IMR-90 (cell line): ENCODE results near the gene CARS2. TPM values are rescaled to one million over a fixed set of nuclear protein-coding genes. Genes with fewer than 3 reads are reported as not detected.

Source experiments
- ATAC-seq: fragments of 200-7000 bp; cut with Tn5 transposase; 2 replicates; pipeline ENCODE4 v1.9.1; 2020; ENCODE audit warnings: low read depth, mild to moderate bottlenecking, moderate library complexity
- BruUV-seq: library from RNA; stranded (reverse); fragments of 400-500 nt; replicated peaks from 2 replicates; lab custom pipeline; 2021; lab: Mats Ljungman, UMichigan
- CTCF ChIA-PET: fragments of 300-600 bp; formaldehyde crosslinking; extraction: SDS; loops from one replicate; lab custom pipeline; 2021; ENCODE audit warnings: antibody characterized with exemption; lab: Yijun Ruan, JAX
- POLR2A ChIA-PET: fragments of 300-600 bp; sonication (Branson Sonifier 250); formaldehyde crosslinking; loops from one replicate; lab custom pipeline; 2022; ENCODE audit warnings: antibody characterized with exemption; ENCODE audit not compliant: unreplicated experiment; lab: Charles Lee
- DNase-seq: peaks from one replicate; pipeline ENCODE4 v3.0.0; 2013
- H2AFZ ChIP-seq: replicated peaks from 2 replicates; pipeline ENCODE3; 2013; ENCODE audit warnings: low read length, mild to moderate bottlenecking; ENCODE audit not compliant: poor library complexity
- H2AK5ac ChIP-seq: 2 replicates; pipeline ENCODE4 v1.6.1; 2013; ENCODE audit warnings: low read depth, low read length, inconsistent platforms
- H2AK9ac ChIP-seq: replicated peaks from 2 replicates; pipeline ENCODE3; 2013; ENCODE audit warnings: mild to moderate bottlenecking, low read depth, low read length, moderate library complexity; ENCODE audit not compliant: poor library complexity
- H2BK120ac ChIP-seq: 2 replicates; pipeline ENCODE4 v1.6.1; 2013; ENCODE audit warnings: low read depth, low read length, inconsistent platforms
- H2BK15ac ChIP-seq: 3 replicates; pipeline ENCODE4 v1.6.1; 2013; ENCODE audit warnings: low read depth, low read length, inconsistent platforms
- H2BK20ac ChIP-seq: 2 replicates; pipeline ENCODE4 v1.6.1; 2013; ENCODE audit warnings: low read depth, mild to moderate bottlenecking, inconsistent platforms, low read length, moderate library complexity
- H2BK5ac ChIP-seq: 2 replicates; pipeline ENCODE4 v1.6.1; 2013; ENCODE audit warnings: mild to moderate bottlenecking, low read depth, low read length, inconsistent platforms; ENCODE audit not compliant: poor library complexity, severe bottlenecking
- H3K14ac ChIP-seq: replicated peaks from 2 replicates; pipeline ENCODE4 v1.6.1; 2013; ENCODE audit warnings: low read depth, low read length, inconsistent platforms
- H3K18ac ChIP-seq: 2 replicates; pipeline ENCODE4 v1.6.1; 2013; ENCODE audit warnings: low read depth, low read length, control low read depth
- H3K23ac ChIP-seq: 2 replicates; pipeline ENCODE4 v1.6.1; 2013; ENCODE audit warnings: low read depth, low read length, inconsistent platforms
- H3K27ac ChIP-seq: 2 replicates; pipeline ENCODE4 v1.5.1; 2013; ENCODE audit warnings: mild to moderate bottlenecking, control low read depth, low read length; ENCODE audit not compliant: insufficient read depth
- H3K27me3 ChIP-seq: 2 replicates; pipeline ENCODE4 v1.6.1; 2013; ENCODE audit warnings: low read length; ENCODE audit not compliant: control insufficient read depth, insufficient read depth
- H3K36me3 ChIP-seq: 2 replicates; pipeline ENCODE4 v1.6.1; 2013; ENCODE audit warnings: low read length, mixed read lengths; ENCODE audit not compliant: control insufficient read depth, insufficient read depth
- H3K4ac ChIP-seq: 2 replicates; pipeline ENCODE4 v1.6.1; 2013; ENCODE audit warnings: low read depth, low read length, inconsistent platforms
- H3K4me1 ChIP-seq: 2 replicates; pipeline ENCODE4 v1.6.1; 2013; ENCODE audit warnings: low read length, mixed read lengths; ENCODE audit not compliant: control insufficient read depth, insufficient read depth
- H3K4me2 ChIP-seq: 2 replicates; pipeline ENCODE4 v1.6.1; 2013; ENCODE audit warnings: low read depth, mild to moderate bottlenecking, control low read depth, low read length, moderate library complexity
- H3K4me3 ChIP-seq: 2 replicates; pipeline ENCODE4 v1.5.1; 2013; ENCODE audit warnings: low read depth, mild to moderate bottlenecking, control low read depth, low read length, moderate library complexity; ENCODE audit not compliant: insufficient read depth
- H3K56ac ChIP-seq: 2 replicates; pipeline ENCODE4 v1.6.1; 2013; ENCODE audit warnings: low read length, inconsistent platforms; ENCODE audit not compliant: insufficient read depth; ENCODE audit errors: extremely low read depth
- H3K79me1 ChIP-seq, 2 experiments: 2 replicates each; pipeline ENCODE4 v1.6.1; 2013; ENCODE audit warnings: low read length in 2 of 2, inconsistent platforms in 1 of 2, low read depth in 1 of 2
- H3K9ac ChIP-seq: 2 replicates; pipeline ENCODE4 v1.6.1; 2013; ENCODE audit warnings: low read depth, low read length, control low read depth
- H3K9me1 ChIP-seq: 2 replicates; pipeline ENCODE4 v1.6.1; 2013; ENCODE audit warnings: low read length, inconsistent platforms; ENCODE audit not compliant: insufficient read depth
- H3K9me3 ChIP-seq: 2 replicates; pipeline ENCODE4 v1.6.1; 2013; ENCODE audit warnings: low read length; ENCODE audit not compliant: control insufficient read depth, insufficient read depth
- H4K20me1 ChIP-seq: 2 replicates; pipeline ENCODE4 v1.6.1; 2013; ENCODE audit warnings: low read length, inconsistent platforms; ENCODE audit not compliant: insufficient read depth
- H4K5ac ChIP-seq: 2 replicates; pipeline ENCODE4 v1.6.1; 2013; ENCODE audit warnings: mild to moderate bottlenecking, low read depth, low read length, control low read depth
- H4K8ac ChIP-seq, 2 experiments: 2 replicates each; pipeline ENCODE4 v1.6.1; 2013; ENCODE audit warnings: low read depth in 2 of 2, low read length in 2 of 2, control low read depth in 1 of 2, inconsistent platforms in 1 of 2
- H4K91ac ChIP-seq: 2 replicates; pipeline ENCODE4 v1.6.1; 2013; ENCODE audit warnings: low read depth, low read length, inconsistent platforms; ENCODE audit not compliant: insufficient read depth
- CEBPB ChIP-seq: IDR thresholded peaks from 2 replicates; pipeline ENCODE4 v1.6.1; 2012; ENCODE audit warnings: low read depth, low read length, improper control_type of control experiment
- CHD1 ChIP-seq: IDR thresholded peaks from 2 replicates; pipeline ENCODE4 v1.6.1; 2012; ENCODE audit warnings: low read depth, low read length, improper control_type of control experiment
- CTCF ChIP-seq: conservative IDR thresholded peaks from 2 replicates; pipeline ENCODE4 v1.5.1; 2012; ENCODE audit warnings: mild to moderate bottlenecking, low read depth, low read length, improper control_type of control experiment
- ELK1 ChIP-seq: fragments of 150-350 bp; IDR thresholded peaks from 2 replicates; pipeline ENCODE4 v1.6.1; 2016; ENCODE audit warnings: low read depth, mild to moderate bottlenecking, low read length, moderate library complexity, borderline replicate concordance
- FOS ChIP-seq: fragments of 150-350 bp; IDR thresholded peaks from 2 replicates; pipeline ENCODE4 v1.6.1; 2016; ENCODE audit warnings: low read depth, low read length
- MAFK ChIP-seq: IDR thresholded peaks from 2 replicates; pipeline ENCODE4 v1.6.1; 2012; ENCODE audit warnings: low read depth, low read length, improper control_type of control experiment
- MAZ ChIP-seq: IDR thresholded peaks from 2 replicates; pipeline ENCODE4 v1.6.1; 2012; ENCODE audit warnings: low read depth, mild to moderate bottlenecking, low read length, improper control_type of control experiment, moderate library complexity, borderline replicate concordance
- MXI1 ChIP-seq: IDR thresholded peaks from 2 replicates; pipeline ENCODE4 v1.6.1; 2012; ENCODE audit warnings: low read depth, mild to moderate bottlenecking, low read length, moderate library complexity, borderline replicate concordance
- NFE2L2 ChIP-seq: fragments of 150-350 bp; IDR thresholded peaks from 2 replicates; pipeline ENCODE4 v1.6.1; 2016; ENCODE audit warnings: low read depth, mild to moderate bottlenecking, low read length
- POLR2A ChIP-seq: IDR thresholded peaks from 2 replicates; pipeline ENCODE4 v1.6.1; 2012; ENCODE audit warnings: mild to moderate bottlenecking, low read depth, low read length
- RAD21 ChIP-seq: IDR thresholded peaks from 2 replicates; pipeline ENCODE4 v1.6.1; 2012; ENCODE audit warnings: low read length, improper control_type of control experiment
- RCOR1 ChIP-seq: IDR thresholded peaks from 2 replicates; pipeline ENCODE4 v1.6.1; 2012; ENCODE audit warnings: mild to moderate bottlenecking, low read length, improper control_type of control experiment; ENCODE audit not compliant: insufficient replicate concordance
- RFX5 ChIP-seq: IDR thresholded peaks from 2 replicates; pipeline ENCODE4 v1.8.0; 2012; ENCODE audit warnings: low read depth, mild to moderate bottlenecking, low read length, moderate library complexity
- SMC3 ChIP-seq: fragments of 150-350 bp; IDR thresholded peaks from 2 replicates; pipeline ENCODE4 v1.6.1; 2016; ENCODE audit warnings: low read depth, mild to moderate bottlenecking, antibody characterized with exemption, low read length, moderate library complexity
- USF2 ChIP-seq: fragments of 150-350 bp; IDR thresholded peaks from 2 replicates; pipeline ENCODE4 v1.6.1; 2017; ENCODE audit warnings: mild to moderate bottlenecking, antibody characterized with exemption, low read length, low read depth
- WGBS, 2 experiments: methylation state at CpG; one replicate each; pipeline versions ENCODE4 v1.1.5 to v1.1.7; 2013; ENCODE audit warnings: missing lambda C conversion rate in 2 of 2; ENCODE audit not compliant: insufficient read length in 1 of 2; ENCODE audit errors: extremely low coverage in 2 of 2; 5-methylcytosine and 5-hydroxymethylcytosine counted together
- dilution Hi-C: fragments of 300-500 bp; cut with HindIII; formaldehyde crosslinking; loops from one replicate; pipeline ENCODE4 v1.14.3; 2018; ENCODE audit warnings: low sequenced_read_pairs; ENCODE audit not compliant: unreplicated experiment
- in situ Hi-C: fragments of 300-500 bp; cut with MboI; formaldehyde crosslinking; loops from 3 replicates; pipeline ENCODE4 v1.14.3; 2019; ENCODE audit warnings: low sequenced_read_pairs, inconsistent platforms, mixed read lengths
- intact Hi-C: fragments of 100-400 bp; cut with micrococcal nuclease; formaldehyde crosslinking; loops from 2 replicates; pipeline ENCODE4 v1.10.0; 2022
- polyA plus RNA-seq, 3 experiments: library from polyadenylated mRNA; depleted of rRNA; stranded (reverse); fragments of >200 nt; gene quantifications; 2 replicates each; pipeline ENCODE4 v1.2.3, GENCODE V29; 2012; ENCODE audit warnings: low replicate concordance in 1 of 3
- total RNA-seq: library from RNA; depleted of rRNA; stranded (reverse); fragments of >200 nt; gene quantifications from 2 replicates; pipeline ENCODE4 v1.2.3, GENCODE V29; 2012

Gene CARS2
- total and polyA plus RNA-seq, 2 of the 4 experiments (the other 2 are of a cell fraction) = 76.2 to 76.4 TPM

- no peak overlapping the region for H3K27ac ChIP-seq
- no peaks in the 10 kb centered on the region for H3K9me1 ChIP-seq
- dilution Hi-C loops = no loop called here
- H2BK15ac ChIP-seq = no peak overlapping the region
- intact Hi-C loops = no loop called here
- H3K14ac ChIP-seq = no peak overlapping the region
- ChIA-PET CTCF (no interaction called here), POLR2A (interaction anchor here (0.5 kb wide), 1 partner anchor 21 kb away, joined by 3 read pairs; no protein-coding TSS in a partner anchor)
- H3K23ac ChIP-seq = no peak overlapping the region
- H3K9ac ChIP-seq = no peak overlapping the region
- no peak overlapping the region for H2AK9ac ChIP-seq
- H4K8ac ChIP-seq = no peak overlapping the region
- peaks cover 1 to 7% of the 10 kb centered on the region in 2 experiments; a peak in 2 of 4 replicates for H3K79me1 ChIP-seq
- WGBS, 2 experiments = 67% methylated on average over 3 of the region's 7 CpGs; no CpG with 5 or more reads in 1 of the 2 experiments
- peaks cover 3% of the 10 kb centered on the region for H3K9me3 ChIP-seq
- no peaks in the 10 kb centered on the region for H3K4me1 ChIP-seq
- in situ Hi-C loops = no loop called here
- H3K4me2 ChIP-seq = no peak overlapping the region
- DNase-seq = no peak
- no peak for TF ChIP-seq MXI1
- TF ChIP-seq ELK1 = no peak
- no peak for TF ChIP-seq RFX5
- TF ChIP-seq USF2 = no peak
- TF ChIP-seq CTCF = no peak
- TF ChIP-seq MAFK = no peak
- TF ChIP-seq POLR2A = no peak
- no peak for TF ChIP-seq CEBPB
- no peak for TF ChIP-seq FOS
- TF ChIP-seq RCOR1 = no peak
- no peak for TF ChIP-seq SMC3
- no peak for TF ChIP-seq MAZ
- no peak for TF ChIP-seq CHD1
- no peak for TF ChIP-seq NFE2L2
- TF ChIP-seq RAD21 = no peak
- peaks cover 58% of the 10 kb centered on the region for H3K36me3 ChIP-seq
- H3K27me3 ChIP-seq = no peaks in the 10 kb centered on the region
- H3K4me3 ChIP-seq = no peak overlapping the region
- no peak overlapping the region for H2AFZ ChIP-seq
- H2BK5ac ChIP-seq = no peak overlapping the region
- H2BK120ac ChIP-seq = no peak overlapping the region
- H2BK20ac ChIP-seq = no peak overlapping the region
- H4K20me1 ChIP-seq = no peaks in the 10 kb centered on the region
- H2AK5ac ChIP-seq = no peak overlapping the region
- H4K91ac ChIP-seq = no peak overlapping the region
- H4K5ac ChIP-seq = no peak overlapping the region
- no peak for ATAC-seq
- BruUV-seq = no TSS peak
- H3K4ac ChIP-seq = no peak overlapping the region
- no peak overlapping the region for H3K18ac ChIP-seq
- H3K56ac ChIP-seq = no peak overlapping the region
Observed at GRCh38 chr13:110663491-110663890, 42.4 kb downstream of the CARS2 start.
